GM15510 (cell line): Measurements from ENCODE around the gene ELL.

Experiments
- POLR2A ChIP-seq: IDR thresholded peaks from 3 replicates; pipeline ENCODE4 v1.6.1; 2011; ENCODE audit warnings: borderline replicate concordance; ENCODE audit not compliant: insufficient read length; ENCODE audit errors: extremely low read depth

Gene ELL

GRCh38 chr19:18428173-18428786 is 93.6 kb downstream of the ELL start:
- no peak for TF ChIP-seq POLR2A

GRCh38 chr19:18427743-18428113 is 94.1 kb downstream of the ELL start:
- no peak for TF ChIP-seq POLR2A

DNA sequence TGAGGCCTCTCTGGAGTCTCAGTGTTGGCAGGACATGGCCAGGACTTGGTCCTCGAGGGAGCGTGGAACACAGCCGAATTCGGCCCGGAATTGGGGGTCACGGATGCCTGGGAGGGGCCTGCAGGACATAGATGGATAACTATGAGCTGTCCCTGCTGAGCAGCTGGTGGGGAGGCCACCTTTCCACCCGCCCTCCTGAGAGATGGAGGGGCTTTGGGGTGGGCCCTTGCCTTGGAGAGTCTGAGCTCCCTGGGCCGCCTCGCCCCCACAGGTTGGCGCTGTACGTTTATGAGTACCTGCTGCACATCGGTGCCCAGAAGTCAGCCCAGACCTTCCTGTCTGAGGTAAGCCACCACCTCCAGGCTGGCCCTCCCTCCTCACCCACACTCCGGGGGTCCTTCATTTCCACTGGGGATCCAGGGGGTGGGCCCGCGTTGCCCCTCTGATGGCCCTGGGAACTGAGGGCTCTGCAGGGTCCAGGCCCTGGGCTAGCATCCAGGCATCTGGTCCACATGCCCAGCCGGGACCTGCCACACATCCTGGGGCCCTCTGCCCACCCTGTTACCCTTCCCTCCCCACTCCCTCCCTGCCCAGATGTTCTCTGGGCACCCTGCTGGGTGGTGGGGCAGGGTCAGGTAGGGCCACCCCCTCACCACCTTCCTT is 94.7 kb downstream of the ELL start:
- no peak for TF ChIP-seq POLR2A

DNA sequence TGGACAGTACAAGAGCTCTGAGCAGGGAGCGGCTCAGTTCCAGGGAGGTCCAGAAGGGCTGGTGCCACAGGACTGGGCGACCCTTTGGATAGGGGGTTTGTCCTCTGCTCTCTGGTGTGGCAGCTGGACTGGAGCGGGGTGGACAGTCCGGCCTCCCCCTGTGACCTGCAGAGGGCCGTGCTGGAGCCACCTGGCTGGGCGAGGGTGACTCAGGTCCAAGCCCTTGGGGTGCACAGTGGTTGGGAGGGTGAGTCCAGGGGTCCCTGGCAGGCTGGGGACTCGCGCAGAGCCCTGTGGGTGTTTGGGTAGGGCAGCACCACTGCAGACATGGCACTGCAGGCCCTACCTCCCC is 95.5 kb downstream of the ELL start:
- no peak for TF ChIP-seq POLR2A

DNA sequence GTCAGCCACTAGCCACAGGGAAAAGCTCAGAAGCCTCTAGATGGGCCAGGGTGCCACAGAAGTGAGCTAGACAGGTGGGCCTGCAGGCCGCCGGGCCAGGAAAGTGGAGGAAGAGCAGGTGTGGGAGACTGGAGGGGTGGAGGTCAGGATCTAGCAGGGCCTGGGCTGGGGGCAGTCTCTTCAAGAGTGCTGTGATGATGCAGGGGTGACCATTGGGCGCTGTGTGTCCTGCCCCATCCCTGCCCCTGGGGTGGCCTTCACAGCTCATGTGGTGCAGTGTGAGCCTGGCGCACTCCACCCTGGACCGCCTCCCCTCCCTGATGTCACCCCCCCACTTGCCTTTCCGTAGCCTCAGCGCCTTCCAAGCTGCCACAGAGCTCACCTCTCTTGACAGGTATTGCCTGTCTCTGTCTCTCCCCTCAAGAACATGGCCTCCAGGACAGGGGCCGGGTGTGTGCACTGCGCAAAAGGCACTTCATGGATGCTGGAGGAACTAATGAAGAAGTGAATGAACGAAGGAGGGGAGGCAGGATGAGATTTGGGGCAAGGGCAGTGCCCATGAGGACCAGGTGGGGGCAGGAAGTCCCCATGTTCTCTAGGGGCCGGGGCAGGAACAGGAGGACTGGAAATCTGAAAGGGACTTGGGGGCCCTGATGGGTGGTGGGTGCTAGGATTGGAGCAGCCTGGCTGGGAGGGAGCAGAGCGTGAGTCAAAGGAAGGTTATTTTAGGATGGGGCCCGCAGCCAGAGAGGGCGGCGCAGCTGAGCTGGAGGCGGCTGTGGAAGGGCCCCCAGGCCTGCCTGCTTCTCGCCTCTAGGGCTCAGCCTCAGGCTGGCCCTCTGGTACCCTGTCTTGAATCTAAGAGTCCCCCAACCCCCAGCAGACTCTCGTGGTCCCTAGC is 96.1 kb downstream of the ELL start:
- TF ChIP-seq POLR2A, result no peak

GRCh38 chr19:18424890-18425514 is 96.9 kb downstream of the ELL start:
- TF ChIP-seq POLR2A, result no peak

DNA sequence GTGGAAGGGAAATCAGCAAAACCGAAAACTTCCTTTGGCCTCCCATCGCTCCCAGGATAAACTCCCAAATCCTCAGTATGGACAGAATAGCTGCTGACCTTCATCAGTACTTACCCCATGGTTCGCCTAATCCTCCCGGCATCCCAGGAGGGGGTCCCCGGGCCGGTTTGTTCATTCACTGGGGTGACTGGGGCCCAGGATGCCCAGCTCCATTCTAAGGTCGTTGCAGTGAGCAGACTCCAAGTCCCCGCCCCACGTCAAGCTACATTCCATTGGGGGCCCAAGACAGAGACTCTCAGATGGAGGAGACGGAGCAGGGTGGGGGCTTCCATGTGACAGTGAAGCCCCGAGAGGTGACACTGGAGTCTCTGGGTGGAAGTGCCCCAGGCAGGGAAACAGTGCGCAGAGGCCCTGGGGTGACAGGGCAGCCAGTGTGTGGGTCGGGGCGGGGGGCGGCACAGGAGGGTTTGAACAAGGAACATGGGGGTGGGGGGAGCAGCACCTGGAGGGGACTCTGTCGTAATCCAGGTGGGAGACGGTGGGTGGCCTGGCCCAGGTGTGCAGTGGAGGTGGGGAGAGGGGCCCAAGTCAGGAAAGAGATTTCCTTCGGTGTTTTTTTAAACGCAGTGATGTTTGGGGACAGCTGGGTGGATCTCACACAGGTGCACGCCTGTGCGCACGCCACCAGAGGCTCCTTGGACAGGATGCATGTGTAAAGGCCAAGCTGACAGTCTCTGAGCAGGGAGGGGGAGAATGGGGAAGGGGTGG is 97.6 kb downstream of the ELL start:
- TF ChIP-seq POLR2A, result no peak

DNA sequence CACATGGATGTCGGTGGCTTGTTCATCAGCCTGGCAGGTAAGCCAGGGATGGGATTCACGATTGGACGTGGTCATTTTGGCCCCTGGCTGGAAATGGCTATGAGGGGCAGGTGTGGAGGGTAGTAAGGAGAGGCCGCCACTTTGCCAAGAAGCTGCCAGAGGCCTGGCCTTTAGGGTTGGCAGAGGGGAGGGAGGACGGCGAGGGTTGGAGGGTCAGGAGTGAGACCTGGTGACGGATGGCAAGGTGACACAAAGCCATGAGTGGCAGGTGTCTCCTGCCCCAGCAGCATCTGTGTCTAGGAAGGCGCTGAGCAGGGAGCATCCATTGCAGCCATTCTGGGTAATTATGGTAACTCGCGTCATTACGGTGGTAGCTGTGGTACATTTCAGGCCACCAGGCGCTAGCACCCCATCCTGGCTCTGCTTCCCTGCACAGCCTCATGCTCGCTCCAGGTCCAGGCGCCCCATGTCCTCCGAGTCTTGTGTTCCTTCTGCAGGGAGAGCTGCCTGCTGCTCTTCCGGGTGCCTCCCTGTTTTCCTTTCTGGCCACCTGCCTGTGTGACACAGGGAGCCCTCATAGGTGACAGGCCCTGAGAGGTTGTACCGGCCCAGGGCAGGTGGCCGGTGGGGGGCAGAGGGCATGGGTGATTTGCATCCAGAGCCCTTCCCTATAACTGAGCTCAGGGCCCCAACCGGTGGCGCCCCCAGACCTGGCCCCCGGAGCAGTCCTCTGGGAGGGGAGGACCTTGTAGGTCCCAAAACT is 98.4 kb downstream of the ELL start:
- no peak for TF ChIP-seq POLR2A

GRCh38 chr19:18422530-18423191 is 99.2 kb downstream of the ELL start:
- no peak for TF ChIP-seq POLR2A

DNA sequence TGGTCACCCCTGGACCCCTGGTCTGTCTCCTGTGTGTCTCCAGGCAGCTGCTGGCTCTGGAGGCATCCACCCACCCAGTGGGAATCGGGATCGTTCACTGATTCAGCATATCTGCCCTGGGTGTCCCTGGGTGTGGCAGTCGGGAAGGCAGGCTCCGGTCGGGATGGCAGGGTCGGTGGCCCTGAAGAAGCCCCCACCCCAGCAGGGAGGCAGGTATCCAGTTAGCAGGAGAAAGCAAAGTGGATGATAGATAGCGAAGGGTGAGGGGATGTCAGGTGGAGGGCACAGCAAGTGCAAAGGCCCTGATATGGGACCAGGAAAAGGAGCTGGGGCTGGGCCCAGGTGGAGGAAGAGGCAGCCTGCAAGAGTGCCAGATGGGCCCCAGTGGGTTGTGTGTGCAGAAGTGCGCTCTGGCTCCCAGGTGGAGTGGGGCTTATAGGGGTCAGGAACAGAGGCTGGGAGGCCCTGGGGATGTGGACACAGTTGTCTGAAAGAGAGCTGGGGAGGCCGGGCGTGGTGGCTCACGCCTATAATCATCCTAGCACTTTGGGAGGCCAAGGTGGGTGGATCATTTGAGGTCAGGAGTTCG is 100.4 kb downstream of the ELL start:
- no peak for TF ChIP-seq POLR2A

- no peak for TF ChIP-seq POLR2A
These were observed 100.9 kb downstream of the ELL start for GRCh38 chr19:18420930-18421329.

DNA sequence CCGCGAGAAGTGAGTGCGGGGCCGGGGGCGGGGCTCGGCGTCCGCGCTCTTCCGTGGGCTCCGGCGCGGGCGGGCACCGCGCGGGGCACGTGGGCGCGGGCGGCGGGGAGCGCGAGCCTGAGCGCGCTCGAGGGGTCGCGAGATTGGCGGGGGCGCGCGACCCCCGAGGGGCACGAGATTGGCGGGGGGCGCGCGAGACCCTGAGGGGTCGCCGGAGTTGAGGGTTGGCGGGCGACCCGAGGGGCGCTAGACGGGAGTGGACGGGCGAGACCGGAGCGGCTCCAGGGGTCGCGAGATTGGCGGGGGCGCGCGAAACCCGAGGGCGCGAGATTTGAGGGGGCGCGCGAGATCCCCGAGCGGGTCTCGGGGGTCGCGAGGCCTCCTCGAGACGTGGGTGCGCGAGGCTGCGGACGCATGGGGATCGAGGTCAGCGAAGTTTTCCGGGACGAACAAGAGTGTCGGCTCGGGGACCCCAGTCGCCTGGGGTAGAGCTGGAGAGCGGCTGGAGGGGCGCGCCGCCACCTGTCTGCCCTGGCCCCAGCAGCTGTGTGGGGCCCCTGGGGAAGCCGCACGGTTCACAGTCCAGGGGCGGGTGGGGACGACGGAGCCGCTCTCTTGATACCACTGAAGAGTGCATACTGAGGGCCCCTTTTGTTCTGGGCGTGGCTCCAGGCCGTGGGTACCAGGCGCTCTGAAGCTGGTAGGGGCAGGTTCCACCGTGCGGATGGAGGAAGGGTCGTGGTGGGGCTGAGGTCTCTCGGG is 102.0 kb downstream of the ELL start:
- no peak for TF ChIP-seq POLR2A

DNA sequence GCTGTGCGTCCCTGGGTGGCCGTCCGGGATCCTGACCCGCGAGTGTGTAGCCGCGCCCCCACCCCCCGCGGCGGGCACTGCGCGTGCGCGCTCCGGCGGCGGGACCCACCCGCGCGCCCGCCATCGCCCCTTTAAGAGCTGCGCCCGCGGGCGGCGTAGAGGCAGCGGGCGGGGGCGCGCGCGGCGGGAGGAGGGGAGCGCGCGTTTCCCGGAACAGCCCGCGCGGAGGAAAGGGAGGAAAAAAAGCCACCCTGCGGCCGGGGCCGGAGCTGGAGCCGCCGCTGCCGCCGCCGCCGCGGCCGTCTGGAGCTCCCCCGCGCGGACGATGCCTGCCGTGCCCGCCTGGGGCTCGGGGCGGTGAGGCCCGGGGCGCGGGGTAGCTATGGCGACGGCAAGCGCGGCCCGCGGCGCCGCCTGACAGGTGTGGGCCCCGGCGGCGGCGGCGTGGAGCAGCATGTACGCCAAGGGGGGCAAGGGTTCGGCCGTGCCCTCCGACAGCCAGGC is 102.6 kb downstream of the ELL start, which contains the start of gene SSBP4:
SSBP4 (plus strand) TSS at position 204 of the 504 bp plus-strand sequence; CDS start at position 455, 251 bp downstream.
- peak; percentile 31 for TF ChIP-seq POLR2A
